ENCODE measurements around the gene BTG2.

Gene BTG2

DNA sequence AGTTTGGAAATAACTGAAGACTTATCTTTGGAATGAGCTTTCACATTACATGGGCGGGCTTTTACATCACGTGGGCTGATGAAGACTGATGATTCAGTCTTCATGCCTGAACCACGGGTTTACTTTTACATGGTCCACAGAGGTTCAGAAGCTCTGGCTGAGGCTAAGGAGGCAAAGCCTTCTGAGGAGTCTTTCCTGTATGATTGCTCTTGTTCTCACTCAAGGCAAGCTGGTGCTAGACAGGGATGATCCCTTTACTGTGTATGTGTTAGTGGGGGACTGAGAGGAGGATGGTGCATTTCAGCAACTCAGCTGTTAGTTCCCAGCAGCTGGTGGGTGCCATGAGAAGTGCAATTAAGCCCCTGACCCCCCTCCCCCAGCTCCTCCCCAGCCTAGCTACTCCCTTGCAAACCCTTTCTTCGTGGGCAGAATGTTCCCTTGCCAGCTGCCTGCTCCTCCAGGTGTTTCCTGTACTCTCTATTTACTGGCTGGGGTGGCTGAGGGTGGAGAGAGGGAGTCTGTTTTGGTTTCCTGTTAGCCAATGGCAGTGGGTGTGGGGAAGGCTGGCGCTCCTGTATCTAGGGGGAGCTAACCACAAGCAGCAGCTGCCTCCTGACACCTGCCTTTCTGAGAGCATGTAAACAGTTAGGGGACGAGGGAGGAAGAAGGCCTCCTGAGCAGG, 15.4 kb downstream of the BTG2 start:
- DNase-seq (ENCODE audit: low read depth) = peak; percentile 65
- TF ChIP-seq, protein P1, sequence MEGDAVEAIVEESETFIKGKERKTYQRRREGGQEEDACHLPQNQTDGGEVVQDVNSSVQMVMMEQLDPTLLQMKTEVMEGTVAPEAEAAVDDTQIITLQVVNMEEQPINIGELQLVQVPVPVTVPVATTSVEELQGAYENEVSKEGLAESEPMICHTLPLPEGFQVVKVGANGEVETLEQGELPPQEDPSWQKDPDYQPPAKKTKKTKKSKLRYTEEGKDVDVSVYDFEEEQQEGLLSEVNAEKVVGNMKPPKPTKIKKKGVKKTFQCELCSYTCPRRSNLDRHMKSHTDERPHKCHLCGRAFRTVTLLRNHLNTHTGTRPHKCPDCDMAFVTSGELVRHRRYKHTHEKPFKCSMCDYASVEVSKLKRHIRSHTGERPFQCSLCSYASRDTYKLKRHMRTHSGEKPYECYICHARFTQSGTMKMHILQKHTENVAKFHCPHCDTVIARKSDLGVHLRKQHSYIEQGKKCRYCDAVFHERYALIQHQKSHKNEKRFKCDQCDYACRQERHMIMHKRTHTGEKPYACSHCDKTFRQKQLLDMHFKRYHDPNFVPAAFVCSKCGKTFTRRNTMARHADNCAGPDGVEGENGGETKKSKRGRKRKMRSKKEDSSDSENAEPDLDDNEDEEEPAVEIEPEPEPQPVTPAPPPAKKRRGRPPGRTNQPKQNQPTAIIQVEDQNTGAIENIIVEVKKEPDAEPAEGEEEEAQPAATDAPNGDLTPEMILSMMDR (IDR thresholded peaks at IDR 0.05; ENCODE audit: control insufficient read depth, extremely low read depth, insufficient read depth) = 0 out of 2 replicates have a peak, but pooled peaks have one; percentile 8
- no peak overlapping the region for H3K4me3 ChIP-seq (ENCODE audit: low read depth, low read length)

DNA sequence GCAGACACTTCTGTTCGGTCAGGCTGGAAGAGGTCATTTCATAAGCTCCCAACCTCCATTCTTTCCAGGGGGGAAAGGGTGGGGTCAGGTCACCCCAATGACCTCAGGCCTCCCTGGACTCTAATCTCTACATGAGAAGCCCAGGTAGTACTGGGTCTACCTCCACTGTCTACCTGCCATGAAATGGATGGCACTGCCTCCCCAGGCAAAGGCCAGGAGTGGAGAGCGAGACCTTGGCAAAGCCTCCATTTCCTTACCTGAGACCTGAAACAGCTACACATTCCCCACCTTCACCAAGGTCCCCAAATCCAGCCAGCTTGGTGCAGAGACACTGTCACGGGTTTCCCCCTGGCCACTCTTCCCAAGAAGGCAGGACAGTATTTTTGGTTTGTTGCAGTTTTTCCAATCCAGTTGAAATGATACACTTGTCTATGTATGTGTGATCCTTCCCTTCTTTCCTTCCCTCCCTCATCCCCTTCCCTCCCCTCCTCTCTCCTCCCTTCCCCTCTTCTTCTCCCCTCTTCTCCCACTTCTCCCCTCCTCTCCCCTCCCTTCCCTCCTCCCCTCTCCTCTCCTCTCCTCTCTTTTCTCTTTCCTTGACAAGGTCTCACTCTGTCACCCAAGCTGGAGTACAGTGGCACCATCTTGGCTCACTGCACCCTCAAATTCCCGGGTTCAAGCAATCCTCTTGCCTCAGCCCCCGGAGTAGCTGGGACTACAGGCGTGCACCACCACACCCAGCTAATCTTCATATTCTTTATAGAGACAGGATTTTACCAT, 16.1 kb downstream of the BTG2 start:
- no peak for DNase-seq (ENCODE audit: low read depth)
- TF ChIP-seq, protein P1 (IDR thresholded peaks at IDR 0.05; ENCODE audit: control insufficient read depth, extremely low read depth, insufficient read depth) = no peak
- no peak overlapping the region for H3K4me3 ChIP-seq (ENCODE audit: low read depth, low read length)

GRCh38 chr1:203322500-203323179, 17.3 kb downstream of the BTG2 start:
- DNase-seq (ENCODE audit: low read depth) = no peak
- H3K4me3 ChIP-seq (ENCODE audit: low read depth, low read length) = no peak overlapping the region
- TF ChIP-seq, protein P1 (IDR thresholded peaks at IDR 0.05; ENCODE audit: control insufficient read depth, extremely low read depth, insufficient read depth) = no peak

DNA sequence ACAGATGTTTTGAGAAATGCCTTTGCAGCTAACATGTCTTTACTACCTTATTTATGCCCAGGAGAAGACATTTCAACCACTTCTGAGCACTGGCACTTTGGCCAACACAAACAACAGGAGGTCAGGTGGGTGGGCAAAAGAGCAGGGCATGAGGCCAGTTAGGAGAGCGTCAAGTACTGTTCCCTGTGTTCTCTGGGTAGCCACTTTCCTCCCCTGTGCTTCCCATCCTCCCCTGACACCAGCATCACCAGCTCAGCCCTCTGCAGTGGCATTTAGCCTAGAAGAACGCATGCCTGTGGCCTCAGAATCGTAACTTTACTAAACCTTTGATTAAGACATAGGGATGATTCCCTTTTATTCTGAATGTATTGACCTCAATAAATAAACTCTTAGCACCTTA, 18.3 kb downstream of the BTG2 start:
- H3K4me3 ChIP-seq (ENCODE audit: low read depth, low read length) = no peak overlapping the region
- no peak for DNase-seq (ENCODE audit: low read depth)
- TF ChIP-seq, protein P1 (IDR thresholded peaks at IDR 0.05; ENCODE audit: control insufficient read depth, extremely low read depth, insufficient read depth) = no peak

DNA sequence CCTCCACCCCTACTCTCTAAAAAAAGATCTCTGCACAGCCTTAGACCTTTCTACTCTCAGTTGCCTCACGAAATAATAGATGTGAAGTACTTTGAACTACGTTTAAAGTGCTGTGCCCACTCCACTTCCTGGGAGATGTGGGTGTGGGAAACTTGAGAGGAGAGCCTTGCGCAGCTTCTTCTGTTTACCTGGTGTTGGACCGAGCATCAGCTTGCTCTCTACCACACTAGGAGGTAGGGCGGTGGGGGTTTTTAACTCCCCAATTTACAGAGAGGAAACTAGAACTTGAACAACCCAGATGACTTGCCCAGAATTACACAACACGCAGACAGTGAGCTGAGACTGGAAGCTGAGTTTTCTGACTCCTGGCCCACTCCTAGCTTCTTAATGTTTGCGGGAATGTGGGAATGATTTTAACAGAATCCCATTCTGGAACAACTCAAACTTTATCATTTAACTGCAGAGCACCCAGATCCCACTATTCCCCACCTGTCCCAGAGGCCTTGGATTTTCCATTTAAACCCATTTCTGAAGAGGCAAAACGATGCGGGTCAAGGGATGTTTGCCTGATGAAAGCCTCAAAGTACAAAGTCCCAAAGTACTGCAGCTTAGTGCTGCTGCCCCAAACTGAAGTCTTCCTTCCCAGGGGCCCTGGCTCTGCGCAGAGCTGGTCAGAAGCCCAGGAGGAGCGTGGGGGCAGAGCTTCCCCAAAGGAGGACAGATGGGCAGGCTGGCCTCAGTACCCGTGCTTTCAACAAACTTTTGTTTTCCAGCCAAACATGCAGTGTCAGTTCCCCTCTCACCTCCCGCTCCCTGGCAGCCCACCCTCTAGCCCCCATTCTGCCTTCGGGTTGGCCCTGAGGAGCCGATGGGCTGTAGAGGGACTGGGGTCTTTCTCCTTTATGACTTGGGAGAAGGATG, 19.0 kb downstream of the BTG2 start:
- no peak overlapping the region for H3K4me3 ChIP-seq (ENCODE audit: low read depth, low read length)
- TF ChIP-seq, protein P1 (IDR thresholded peaks at IDR 0.05; ENCODE audit: control insufficient read depth, extremely low read depth, insufficient read depth) = no peak
- DNase-seq (ENCODE audit: low read depth) = no peak

DNA sequence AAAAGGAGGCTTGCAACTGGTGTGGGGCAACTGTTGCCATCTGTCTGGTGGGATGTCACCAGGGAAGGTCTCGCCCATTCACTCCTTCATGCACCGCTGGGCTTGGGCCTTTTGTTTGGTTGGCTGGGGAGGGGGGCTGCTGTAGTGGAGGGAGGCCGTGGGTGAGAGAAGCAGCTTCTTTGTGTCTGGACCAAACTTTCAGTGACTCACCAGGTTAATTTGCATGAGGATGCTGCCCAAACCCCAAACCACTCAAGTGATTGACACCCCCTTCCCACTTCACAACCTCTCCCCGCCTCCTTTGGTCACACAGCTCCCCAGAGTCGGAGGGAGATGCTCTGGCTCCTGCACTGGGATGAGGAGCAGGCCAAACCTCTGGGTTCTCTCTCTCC, 19.7 kb downstream of the BTG2 start:
- DNase-seq (ENCODE audit: low read depth) = no peak
- TF ChIP-seq, protein P1 (IDR thresholded peaks at IDR 0.05; ENCODE audit: control insufficient read depth, extremely low read depth, insufficient read depth) = no peak
- H3K4me3 ChIP-seq (ENCODE audit: low read depth, low read length) = no peak overlapping the region

All from LNCaP clone FGC (cell line).